Putamen (tissue), 1 donor: ENCODE results near the gene KRTAP9-4.
"Not testable (repeated sequence)": the region's sequence is repeated elsewhere in the genome, so short reads cannot be mapped to it uniquely, and the experiment has no call there.

Source experiments
- DNase-seq: peaks from one replicate; pipeline ENCODE4 v3.0.0-alpha.2; 2016; ENCODE audit warnings: low spot score

KRTAP9-4 gene, protein sequence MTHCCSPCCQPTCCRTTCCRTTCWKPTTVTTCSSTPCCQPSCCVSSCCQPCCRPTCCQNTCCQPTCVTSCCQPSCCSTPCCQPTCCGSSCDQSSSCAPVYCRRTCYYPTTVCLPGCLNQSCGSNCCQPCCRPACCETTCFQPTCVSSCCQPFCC

DNA sequence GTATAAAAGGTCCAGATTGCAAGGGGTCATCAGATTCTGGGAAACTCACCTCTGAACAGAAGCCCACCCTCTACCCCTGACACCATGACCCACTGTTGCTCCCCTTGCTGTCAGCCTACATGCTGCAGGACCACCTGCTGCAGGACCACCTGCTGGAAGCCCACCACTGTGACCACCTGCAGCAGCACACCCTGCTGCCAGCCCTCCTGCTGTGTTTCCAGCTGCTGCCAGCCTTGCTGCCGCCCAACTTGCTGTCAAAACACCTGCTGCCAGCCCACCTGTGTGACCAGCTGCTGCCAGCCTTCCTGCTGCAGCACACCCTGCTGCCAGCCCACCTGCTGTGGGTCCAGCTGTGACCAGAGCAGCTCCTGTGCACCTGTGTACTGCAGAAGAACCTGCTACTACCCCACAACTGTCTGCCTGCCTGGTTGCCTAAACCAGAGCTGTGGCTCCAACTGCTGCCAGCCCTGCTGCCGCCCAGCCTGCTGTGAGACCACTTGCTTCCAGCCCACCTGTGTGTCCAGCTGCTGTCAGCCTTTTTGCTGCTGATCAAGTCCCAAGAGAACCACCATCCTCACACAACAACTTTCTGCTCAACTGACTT, at the start of gene KRTAP9-4:
Gene KRTAP9-4, plus strand, starts transcription at position 51 of the 604 bp plus-strand sequence. Its CDS starts 34 bp downstream, at position 85.
- not testable (repeated sequence) for DNase-seq

DNA sequence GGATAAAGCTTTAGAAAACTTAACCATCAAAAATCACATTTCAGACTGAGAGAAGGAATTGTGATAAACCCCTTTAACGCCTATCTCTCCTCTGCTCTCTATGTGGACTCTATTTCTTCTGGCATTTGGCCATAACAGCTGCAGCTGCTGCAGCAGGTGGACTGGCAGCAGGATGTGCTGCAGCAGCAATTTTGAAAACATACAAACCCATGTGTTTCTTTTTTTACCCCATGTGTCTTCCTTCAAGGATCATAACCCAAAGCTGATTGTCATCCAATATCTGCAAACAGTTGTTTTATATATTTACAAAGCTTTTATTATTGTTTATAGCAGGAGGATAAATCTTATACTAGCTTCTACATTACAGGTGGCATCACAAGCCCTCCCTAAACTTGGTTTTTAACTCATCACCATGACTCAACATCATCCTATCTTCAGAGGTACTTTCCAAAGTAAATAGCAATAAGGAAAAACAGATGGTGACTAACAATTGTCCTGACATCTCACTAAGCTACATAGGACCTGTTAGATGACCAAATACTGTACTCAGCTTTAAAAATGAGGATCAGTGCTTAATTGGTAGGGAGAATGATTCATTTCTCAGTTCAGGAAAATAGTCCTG, 37.5 kb upstream of the KRTAP9-4 start:
- DNase-seq, result no peak

DNA sequence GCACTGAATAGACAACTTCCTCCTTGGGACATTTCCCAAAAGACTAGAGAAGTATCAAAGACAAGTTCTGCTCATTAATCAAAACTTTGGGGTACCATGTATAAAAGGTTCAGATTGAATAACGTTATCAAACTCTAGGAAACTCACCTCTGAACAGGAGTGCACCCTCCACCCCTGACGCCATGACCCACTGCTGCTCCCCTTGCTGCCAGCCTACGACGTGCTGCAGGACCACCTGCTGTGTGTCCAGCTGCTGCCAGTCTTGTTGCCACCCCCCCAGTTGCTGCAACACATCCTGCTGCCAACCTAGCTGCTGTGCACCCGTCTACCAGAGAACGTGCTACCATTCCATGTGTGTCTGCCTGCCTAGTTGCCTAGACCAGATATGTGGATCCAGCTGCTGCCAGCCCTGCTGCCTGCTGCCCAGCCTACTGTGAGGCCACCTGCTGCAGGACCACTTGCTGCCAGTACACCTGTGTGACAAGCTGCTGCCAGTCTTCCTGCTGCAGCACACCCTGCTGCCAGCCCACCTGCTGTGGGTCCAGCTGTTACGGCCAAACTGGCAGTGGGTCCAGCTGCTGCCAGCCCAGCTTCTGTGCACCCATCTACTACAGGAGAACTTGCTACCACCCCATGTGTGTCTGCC, 36.8 kb upstream of the KRTAP9-4 start:
- no peak for DNase-seq

DNA sequence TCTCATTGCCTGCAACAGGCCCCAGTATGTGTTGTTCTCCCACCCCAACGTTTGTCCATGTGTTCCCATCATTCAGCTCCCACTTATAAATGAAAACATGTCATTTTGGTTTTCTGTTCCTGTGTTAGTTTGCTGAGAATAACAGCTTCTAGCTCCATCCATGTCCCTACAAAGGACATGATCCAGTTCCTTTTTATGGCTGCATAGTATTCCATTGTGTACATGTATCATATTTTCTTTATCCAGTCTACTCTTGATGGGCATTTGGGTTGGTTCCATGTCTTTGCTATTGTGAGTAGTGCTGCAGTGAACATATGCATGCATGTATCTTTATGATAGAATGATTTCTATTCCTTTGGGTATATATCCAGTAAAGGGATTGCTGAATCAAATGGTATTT, 33.8 kb upstream of the KRTAP9-4 start:
- DNase-seq, result no peak

DNA sequence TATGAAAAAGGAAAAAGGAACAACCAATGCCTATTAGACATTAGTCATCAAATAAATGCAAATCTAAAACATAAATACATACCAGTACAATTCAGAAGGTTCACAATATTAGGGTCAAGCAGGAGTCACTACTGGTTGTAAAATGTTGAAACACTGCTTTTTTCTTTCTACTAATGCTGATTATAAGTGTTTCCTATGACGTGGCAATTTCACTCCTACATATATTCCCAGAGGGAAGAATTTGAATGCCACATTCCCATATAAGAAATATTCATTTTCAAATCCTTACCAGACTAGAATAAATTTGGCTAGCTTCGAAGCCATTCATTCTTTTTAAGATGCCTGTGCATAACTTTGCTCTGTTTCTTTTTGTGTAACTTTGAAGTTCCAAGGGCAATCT, 25.7 kb upstream of the KRTAP9-4 start:
- DNase-seq, result no peak

DNA sequence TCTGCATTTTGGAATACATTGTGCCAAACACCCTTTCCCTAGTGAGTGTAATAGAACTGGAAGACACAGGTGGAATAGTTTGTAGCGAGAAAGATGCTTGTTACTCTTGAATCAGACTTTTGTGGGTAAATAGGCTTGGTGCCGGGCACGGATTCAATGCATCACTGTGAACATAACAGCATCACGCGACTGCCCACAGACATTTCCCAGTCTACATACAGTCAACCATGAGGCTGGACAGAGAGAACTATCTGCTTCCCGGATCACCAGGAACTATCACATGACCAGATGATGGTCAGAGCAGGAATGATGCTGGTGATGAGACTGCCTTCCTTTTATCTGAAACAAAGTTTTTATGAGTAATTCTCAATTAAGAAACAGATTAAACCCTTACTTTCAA, 23.4 kb upstream of the KRTAP9-4 start:
- DNase-seq, result no peak

DNA sequence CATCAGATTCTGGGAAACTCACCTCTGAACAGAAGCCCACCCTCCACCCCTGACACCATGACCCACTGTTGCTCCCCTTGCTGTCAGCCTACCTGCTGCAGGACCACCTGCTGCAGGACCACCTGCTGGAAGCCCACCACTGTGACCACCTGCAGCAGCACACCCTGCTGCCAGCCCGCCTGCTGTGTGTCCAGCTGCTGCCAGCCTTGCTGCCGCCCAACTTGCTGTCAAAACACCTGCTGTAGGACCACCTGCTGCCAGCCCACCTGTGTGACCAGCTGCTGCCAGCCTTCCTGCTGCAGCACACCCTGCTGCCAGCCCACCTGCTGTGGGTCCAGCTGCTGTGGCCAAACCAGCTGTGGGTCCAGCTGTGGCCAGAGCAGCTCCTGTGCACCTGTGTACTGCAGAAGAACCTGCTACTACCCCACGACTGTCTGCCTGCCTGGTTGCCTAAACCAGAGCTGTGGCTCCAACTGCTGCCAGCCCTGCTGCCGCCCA, 22.8 kb upstream of the KRTAP9-4 start, which contains the start of gene KRTAP9-2:
Gene KRTAP9-2, plus strand, starts transcription at position 51 of the 498 bp plus-strand sequence. Its CDS starts 7 bp downstream, at position 58.
- not testable (repeated sequence) for DNase-seq

DNA sequence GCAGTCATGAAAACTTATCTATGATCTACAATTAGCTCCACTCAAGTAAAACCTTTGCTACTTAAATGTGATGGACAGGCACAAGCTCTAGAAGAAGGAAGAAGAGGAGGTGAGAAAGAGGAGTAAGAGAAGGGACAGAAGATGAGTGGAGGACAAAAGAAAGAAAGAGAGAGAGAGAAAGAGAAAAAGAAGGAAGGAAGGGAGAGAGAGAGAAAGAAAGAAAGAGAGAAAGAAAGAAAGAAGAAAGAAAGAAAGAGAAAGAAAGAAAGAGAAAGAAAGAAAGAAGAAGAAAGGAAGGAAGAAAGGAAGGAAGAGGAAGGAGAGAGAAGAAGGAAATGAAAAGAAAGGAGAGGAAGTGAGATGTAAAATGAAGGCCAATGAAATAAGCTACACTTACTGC, 19.4 kb upstream of the KRTAP9-4 start:
- DNase-seq, result no peak

DNA sequence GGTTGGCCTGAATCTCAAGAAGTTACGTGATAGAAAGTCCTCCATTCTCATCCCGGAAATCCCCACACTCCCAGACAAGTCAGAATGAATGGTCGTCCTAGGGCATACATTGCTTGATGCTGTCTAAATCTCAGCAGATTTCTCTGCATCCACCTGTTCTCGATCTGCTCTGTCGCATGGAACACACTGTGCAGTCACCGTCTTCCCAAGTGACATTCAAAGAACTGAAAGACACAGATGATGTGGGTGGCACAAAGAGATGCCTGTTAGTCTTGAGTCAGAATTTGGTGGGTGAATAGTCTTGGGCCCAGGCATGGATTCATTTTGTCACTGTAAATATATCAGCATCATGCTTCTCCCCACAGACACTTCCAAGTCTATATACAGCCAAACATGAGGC, 17.8 kb upstream of the KRTAP9-4 start:
- no peak for DNase-seq

DNA sequence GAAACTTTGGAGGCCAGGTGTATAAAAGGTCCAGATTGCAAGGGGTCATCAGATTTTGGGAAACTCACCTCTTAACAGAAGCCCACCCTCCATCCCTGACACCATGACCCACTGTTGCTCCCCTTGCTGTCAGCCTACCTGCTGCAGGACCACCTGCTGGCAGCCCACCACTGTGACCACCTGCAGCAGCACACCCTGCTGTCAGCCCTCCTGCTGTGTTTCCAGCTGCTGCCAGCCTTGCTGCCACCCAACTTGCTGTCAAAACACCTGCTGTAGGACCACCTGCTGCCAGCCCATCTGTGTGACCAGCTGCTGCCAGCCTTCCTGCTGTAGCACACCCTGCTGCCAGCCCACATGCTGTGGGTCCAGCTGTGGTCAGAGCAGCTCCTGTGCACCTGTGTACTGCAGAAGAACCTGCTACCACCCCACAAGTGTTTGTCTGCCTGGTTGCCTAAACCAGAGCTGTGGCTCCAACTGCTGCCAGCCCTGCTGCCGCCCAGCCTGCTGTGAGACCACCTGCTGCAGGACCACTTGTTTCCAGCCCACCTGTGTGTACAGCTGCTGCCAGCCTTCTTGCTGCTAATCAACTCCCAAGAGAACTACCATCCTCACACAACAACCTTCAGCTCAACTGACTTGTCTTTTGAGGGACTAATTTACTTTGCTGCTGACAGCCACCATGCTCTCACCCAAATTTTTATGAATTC, 16.9 kb upstream of the KRTAP9-4 start, which contains the start of gene KRTAP9-3:
Gene KRTAP9-3, plus strand, starts transcription at position 51 of the 707 bp plus-strand sequence. Its CDS starts 53 bp downstream, at position 104.
- DNase-seq, result not testable (repeated sequence)

DNA sequence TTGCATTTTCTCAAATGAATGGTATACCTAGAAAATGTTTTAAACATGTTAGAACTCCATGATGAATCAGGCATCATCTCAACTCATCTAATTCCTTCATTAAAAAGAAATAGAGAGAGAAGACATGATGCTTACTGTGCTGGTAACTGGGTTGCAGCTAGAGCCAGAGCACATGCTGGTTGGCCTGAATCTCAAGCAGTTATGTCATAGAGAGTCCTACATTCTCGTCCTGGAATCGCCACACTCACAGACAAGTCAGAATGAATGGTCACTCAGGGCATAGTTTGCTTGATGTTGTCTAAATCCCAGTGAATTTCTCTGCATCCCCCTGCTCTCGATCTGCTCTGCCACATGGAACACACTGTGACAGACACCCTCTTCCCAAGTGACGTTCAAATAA, 12.4 kb upstream of the KRTAP9-4 start:
- DNase-seq, result not testable (repeated sequence)

DNA sequence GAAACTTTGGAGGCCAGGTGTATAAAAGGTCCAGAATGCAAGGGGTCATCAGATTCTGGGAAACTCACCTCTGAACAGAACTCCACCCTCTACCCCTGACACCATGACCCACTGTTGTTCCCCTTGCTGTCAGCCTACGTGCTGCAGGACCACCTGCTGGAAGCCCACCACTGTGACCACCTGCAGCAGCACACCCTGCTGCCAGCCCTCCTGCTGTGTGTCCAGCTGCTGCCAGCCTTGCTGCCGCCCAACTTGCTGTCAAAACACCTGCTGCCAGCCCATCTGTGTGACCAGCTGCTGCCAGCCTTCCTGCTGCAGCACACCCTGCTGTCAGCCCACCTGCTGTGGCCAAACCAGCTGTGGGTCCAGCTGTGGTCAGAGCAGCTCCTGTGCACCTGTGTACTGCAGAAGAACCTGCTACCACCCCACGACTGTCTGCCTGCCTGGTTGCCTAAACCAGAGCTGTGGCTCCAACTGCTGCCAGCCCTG, 11.5 kb upstream of the KRTAP9-4 start, which contains the start of gene KRTAP9-8:
Gene KRTAP9-8, plus strand, starts transcription at position 51 of the 489 bp plus-strand sequence. Its CDS starts 53 bp downstream, at position 104.
- DNase-seq, result not testable (repeated sequence)

DNA sequence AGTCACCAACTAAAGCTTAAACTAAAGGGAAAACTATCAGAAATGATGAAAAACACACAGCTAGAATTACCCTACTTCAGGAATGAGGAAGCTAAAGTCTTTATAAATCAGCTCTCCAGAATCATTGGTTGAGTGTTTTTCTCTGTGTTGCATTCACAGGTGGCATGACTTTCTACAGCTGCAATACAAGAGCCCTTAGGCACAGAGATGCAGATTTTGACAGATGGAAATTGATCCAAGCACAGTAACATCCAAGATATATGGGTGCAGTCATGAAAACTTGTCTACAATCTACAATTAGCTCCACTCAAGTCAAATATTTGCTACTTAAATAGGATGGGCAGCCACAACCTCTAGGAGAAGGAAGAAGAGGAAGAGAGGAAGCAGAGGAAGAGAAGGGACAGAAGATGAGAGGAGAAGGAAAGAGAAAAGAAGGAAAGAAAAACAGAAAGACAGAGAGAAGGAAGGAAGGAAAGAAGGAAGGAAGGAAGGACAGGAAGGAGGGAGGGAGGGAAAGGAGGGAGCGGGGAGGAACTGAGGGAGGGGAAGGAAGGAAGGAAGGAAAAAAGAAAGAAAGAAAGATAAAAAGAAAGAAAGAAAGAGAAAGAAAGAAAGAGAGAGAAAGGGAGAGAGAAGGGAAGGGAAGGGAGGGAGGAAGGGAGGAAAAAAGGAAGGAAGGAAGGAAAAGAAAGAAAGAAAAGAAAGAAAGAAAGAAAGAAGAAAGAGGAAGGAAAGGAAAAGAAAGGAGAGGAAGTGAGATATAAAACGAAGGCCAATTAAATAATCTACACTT, 2.3 kb upstream of the KRTAP9-4 start:
- DNase-seq, result not testable (repeated sequence)

DNA sequence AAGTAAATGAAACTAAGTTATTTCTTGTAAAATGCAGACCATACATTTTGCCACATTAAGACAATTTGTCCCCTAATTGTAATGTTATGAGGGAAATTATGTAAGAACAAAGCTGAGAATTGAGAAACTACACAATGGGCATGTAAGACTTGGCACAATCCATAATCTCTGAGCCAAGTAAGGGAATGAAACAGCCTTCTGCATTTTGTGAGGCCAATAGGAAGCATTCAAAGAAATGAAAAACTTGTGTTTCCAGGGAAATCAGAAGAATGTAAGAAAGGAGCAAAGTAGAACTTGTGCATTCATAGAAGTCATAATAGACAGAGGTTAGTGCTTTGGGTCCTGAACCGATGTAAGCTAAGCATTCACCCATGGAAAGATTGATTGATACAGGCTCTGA, 1.8 kb downstream of the KRTAP9-4 start:
- no peak for DNase-seq

DNA sequence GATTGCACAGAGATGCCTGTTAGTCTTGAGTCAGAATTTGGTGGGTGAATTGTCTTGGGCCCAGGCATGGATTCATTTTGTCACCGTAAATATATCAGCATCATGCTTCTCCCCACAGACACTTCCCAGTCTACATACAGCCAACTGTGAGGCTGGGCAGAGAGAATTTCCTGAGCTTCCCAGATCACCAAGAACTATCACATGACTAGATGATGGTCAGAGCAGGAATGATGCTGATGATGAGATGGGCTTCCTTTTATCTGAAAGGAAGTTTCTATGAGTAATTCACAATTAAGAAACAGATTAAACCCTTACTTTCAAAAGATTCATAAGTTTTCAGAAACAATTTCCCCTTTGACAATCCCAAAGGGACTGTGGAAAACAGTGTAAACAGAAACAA, 5.4 kb downstream of the KRTAP9-4 start:
- no peak for DNase-seq

DNA sequence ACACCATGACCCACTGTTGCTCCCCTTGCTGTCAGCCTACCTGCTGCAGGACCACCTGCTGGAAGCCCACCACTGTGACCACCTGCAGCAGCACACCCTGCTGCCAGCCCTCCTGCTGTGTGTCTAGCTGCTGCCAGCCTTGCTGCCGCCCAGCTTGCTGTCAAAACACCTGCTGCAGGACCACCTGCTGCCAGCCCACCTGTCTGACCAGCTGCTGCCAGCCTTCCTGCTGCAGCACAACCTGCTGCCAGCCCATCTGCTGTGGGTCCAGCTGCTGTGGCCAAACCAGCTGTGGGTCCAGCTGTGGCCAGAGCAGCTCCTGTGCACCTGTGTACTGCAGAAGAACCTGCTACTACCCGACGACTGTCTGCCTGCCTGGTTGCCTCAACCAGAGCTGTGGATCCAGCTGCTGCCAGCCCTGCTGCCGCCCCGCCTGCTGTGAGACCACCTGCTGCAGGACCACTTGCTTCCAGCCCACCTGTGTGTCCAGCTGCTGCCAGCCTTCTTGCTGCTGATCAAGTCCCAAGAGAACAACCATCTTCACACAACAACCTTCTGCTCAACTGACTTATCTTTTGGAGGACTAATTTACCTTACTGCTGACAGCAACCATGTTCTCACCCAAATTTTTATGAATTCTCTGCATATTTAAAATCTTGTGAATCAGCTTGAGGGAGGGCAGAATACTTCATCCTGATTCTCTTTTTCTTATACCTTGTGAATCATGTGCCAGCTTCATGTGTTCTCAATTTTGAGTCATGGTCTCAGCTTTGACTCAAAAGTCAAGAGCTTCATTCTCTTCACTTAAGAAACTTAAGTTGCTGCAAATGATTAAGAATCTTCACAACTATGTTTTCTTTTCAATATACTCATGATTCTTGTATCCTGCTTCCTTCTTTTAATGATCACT, 6.1 kb downstream of the KRTAP9-4 start, which contains the start of gene KRTAP9-9:
Gene KRTAP9-9, plus strand, starts transcription at position 4 of the 910 bp plus-strand sequence.
- not testable (repeated sequence) for DNase-seq

DNA sequence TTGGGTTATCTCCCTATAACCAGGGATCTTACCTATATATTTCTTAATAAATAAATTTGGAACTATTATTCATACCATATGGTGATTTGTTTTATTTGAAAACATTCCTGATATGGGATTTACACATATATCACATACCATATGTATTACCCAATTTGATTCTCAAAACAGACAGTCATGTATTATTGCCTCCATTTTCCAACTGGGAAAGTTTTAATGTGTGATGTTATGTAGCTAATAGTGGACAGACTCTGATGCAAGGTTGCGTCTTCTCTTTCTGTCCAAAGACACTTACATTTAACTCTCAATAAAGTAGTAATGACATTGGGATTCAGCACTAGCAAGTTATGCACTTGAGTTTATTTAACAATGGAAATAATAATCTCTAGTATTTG, 6.8 kb downstream of the KRTAP9-4 start:
- no peak for DNase-seq

DNA sequence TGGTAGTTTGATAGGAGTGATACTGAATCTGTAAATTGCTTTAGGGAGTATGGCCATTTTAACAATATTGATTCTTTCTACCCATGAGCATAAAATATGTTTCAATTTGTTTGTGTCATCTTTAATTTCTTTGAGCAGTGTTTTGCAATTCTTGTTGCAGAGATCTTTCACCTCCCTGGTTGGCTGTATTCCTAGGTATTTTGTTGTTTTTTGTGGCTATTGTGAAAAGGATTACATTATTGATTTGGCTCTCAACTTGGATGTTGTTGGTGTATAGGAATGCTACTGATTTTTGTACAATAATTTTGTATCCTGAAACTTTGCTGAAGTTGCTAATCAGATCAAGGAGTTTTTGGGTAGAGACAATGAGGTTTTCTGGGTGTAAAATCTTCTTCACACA, 8.9 kb downstream of the KRTAP9-4 start:
- no peak for DNase-seq

DNA sequence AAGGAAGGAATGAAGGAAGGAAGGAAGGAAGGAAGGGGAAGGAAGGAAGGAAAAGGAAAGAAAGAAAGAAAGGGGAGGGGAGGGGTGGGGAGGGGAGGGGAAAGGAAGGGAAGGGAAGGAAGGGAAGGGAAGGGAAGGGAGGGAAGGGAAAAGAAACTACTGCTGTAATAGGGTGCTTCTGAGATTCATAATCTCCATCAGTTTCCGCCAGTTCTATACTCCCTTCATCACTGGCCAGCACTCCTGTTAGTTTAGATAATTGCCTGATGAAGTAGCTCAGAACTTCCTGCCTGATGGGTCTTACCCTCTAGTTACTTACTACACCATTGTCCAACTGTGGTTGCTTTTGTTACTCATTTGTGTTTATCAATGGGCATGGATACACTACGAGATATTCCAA, 13.7 kb downstream of the KRTAP9-4 start:
- no peak for DNase-seq

DNA sequence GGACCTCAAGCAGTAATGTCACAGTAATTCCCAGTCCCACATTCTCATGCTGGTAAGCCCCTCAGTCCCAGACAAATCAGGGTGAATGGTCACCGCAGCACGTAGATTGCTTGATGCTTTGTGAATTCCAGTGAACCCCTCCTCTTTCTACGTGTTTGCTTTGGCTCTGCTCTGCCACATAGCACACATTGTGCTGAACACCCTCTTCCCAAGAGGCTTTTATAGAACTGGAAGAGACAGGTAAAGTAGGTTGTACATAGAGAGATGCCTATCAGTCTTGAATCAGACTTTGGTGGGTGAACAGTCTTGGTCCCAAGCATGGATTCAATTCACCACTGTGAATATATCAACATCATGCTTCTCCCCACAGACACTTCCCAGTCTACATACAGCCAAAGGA, 15.1 kb downstream of the KRTAP9-4 start:
- no peak for DNase-seq
